Endothelial cell of umbilical vein (primary cell): ENCODE data around the gene LANCL3. TPM values are rescaled to one million over a fixed set of nuclear protein-coding genes. Genes with fewer than 3 reads are reported as not detected.

ENCODE experiments used
- BruUV-seq: library from RNA; stranded (reverse); fragments of 400-500 nt; replicated peaks from 2 replicates; lab custom pipeline; 2021; lab: Mats Ljungman, UMichigan
- CTCF ChIA-PET: fragments of 300-600, 350-600 bp; sonication (Branson Sonifier 250); formaldehyde crosslinking; loops from one replicate; lab custom pipeline; 2021; ENCODE audit warnings: antibody characterized with exemption, inconsistent platforms; lab: Charles Lee
- POLR2A ChIA-PET: fragments of 300-600, 350-600 bp; sonication (Branson Sonifier 250); formaldehyde crosslinking; loops from one replicate; lab custom pipeline; 2021; ENCODE audit warnings: antibody characterized with exemption, inconsistent platforms; lab: Charles Lee
- DNase-seq: peaks from one replicate; pipeline ENCODE4 v3.0.0-alpha.2; 2011; ENCODE audit warnings: low read depth, low spot score
- FAIRE-seq: peaks from 2 replicates; lab custom pipeline; 2011; peaks lifted over from hg19 to GRCh38; lab: Jason Lieb, UNC
- H2AFZ ChIP-seq: 2 replicates; pipeline ENCODE4 v1.6.0; 2012; ENCODE audit warnings: low read depth, low read length, control low read depth, inconsistent platforms
- H3K27ac ChIP-seq: 2 replicates; pipeline ENCODE4 v1.5.1; 2011; ENCODE audit warnings: low read depth, mild to moderate bottlenecking, control low read depth, low read length, moderate library complexity; ENCODE audit not compliant: insufficient read depth
- H3K27me3 ChIP-seq, 2 experiments: 2 replicates each; pipeline versions ENCODE4 v1.6.0 to v1.6.1; 2011; ENCODE audit warnings: low read length in 2 of 2, mixed read lengths in 1 of 2; ENCODE audit not compliant: control insufficient read depth in 2 of 2, insufficient read depth in 2 of 2
- H3K36me3 ChIP-seq, 2 experiments: 2 replicates in 1 of 2; 3 replicates in 1 of 2; pipeline ENCODE4 v1.5.1; 2011; ENCODE audit warnings: low read length in 2 of 2, mild to moderate bottlenecking in 1 of 2, moderate library complexity in 1 of 2; ENCODE audit not compliant: control insufficient read depth in 2 of 2, insufficient read depth in 2 of 2; ENCODE audit errors: extremely low read depth in 1 of 2
- H3K4me1 ChIP-seq: 3 replicates; pipeline ENCODE4 v1.5.1; 2011; ENCODE audit warnings: mild to moderate bottlenecking, low read length; ENCODE audit not compliant: control insufficient read depth, insufficient read depth; ENCODE audit errors: extremely low read depth
- H3K4me2 ChIP-seq: 2 replicates; pipeline ENCODE4 v1.6.1; 2011; ENCODE audit warnings: low read length, control low read depth, mixed read lengths; ENCODE audit not compliant: insufficient read depth
- H3K4me3 ChIP-seq, 3 experiments: fragments of 200-600 bp in 1 of 3; sonication (generic), shearing (Covaris generic) in 1 of 3; replicated peaks in 1 of 3; 2 replicates each; pipeline ENCODE4 v1.5.1; 2011 to 2016; ENCODE audit warnings: control low read depth in 3 of 3, low read length in 3 of 3, mild to moderate bottlenecking in 2 of 3, inconsistent platforms in 1 of 3, low read depth in 1 of 3, moderate library complexity in 1 of 3; ENCODE audit not compliant: insufficient read depth in 1 of 3
- H3K79me2 ChIP-seq: 2 replicates; pipeline ENCODE4 v1.6.0; 2012; ENCODE audit warnings: low read length, inconsistent platforms; ENCODE audit not compliant: control insufficient read depth, insufficient read depth
- H3K9ac ChIP-seq: replicated peaks from 2 replicates; pipeline ENCODE3; 2011; ENCODE audit warnings: low read length, control low read depth; ENCODE audit not compliant: insufficient read depth; ENCODE audit errors: extremely low read depth
- H3K9me1 ChIP-seq: replicated peaks from 3 replicates; pipeline ENCODE4 v1.6.0; 2011; ENCODE audit warnings: mild to moderate bottlenecking, low read length; ENCODE audit not compliant: control insufficient read depth, insufficient read depth; ENCODE audit errors: extremely low read depth
- H3K9me3 ChIP-seq: replicated peaks from 2 replicates; pipeline ENCODE4 v1.5.1; 2012; ENCODE audit warnings: low read length, inconsistent platforms; ENCODE audit not compliant: control insufficient read depth, insufficient read depth
- H4K20me1 ChIP-seq: replicated peaks from 2 replicates; pipeline ENCODE3; 2011; ENCODE audit warnings: mild to moderate bottlenecking, low read length; ENCODE audit not compliant: control insufficient read depth, insufficient read depth; ENCODE audit errors: extremely low read depth
- CTCF ChIP-seq, 2 donors: IDR thresholded peaks; 1 replicate in 1 of 2; 2 replicates in 1 of 2; pipeline ENCODE4 v1.5.1; 2011; ENCODE audit warnings: low read length in 2 of 2, mild to moderate bottlenecking in 2 of 2, moderate library complexity in 2 of 2, control low read depth in 1 of 2, inconsistent platforms in 1 of 2, low read depth in 1 of 2; ENCODE audit not compliant: insufficient read depth in 1 of 2; ENCODE audit errors: extremely low read depth in 1 of 2
- EZH2 ChIP-seq: IDR thresholded peaks from 2 replicates; pipeline ENCODE4 v1.6.1; 2012; ENCODE audit warnings: borderline replicate concordance, low read depth, mild to moderate bottlenecking, moderate library complexity, low read length, inconsistent platforms; ENCODE audit not compliant: severe bottlenecking
- FOS ChIP-seq: IDR thresholded peaks from 2 replicates; pipeline ENCODE4 v1.6.1; 2011; ENCODE audit warnings: mild to moderate bottlenecking, low read length, moderate library complexity, borderline replicate concordance; ENCODE audit not compliant: insufficient read depth
- GATA2 ChIP-seq: IDR thresholded peaks from 2 replicates; pipeline ENCODE4 v1.7.0; 2011; ENCODE audit warnings: low read depth, mild to moderate bottlenecking, moderate library complexity, mixed read lengths, low read length; ENCODE audit not compliant: insufficient read length, insufficient read depth
- JUN ChIP-seq: IDR thresholded peaks from 2 replicates; pipeline ENCODE4 v1.6.1; 2011; ENCODE audit warnings: borderline replicate concordance, low read depth; ENCODE audit not compliant: insufficient read length, insufficient read depth
- MAX ChIP-seq: IDR thresholded peaks from 2 replicates; pipeline ENCODE4 v1.6.1; 2011; ENCODE audit not compliant: insufficient read depth, insufficient read length
- MYC ChIP-seq: IDR thresholded peaks from one replicate; pipeline ENCODE4 v1.6.1; 2011; ENCODE audit warnings: mild to moderate bottlenecking, low read depth, low read length
- POLR2A ChIP-seq: IDR thresholded peaks from 2 replicates; pipeline ENCODE4 v1.6.1; 2012; ENCODE audit warnings: low read depth, mild to moderate bottlenecking, control low read depth, low read length
- POLR2AphosphoS5 ChIP-seq: IDR thresholded peaks from 2 replicates; pipeline ENCODE4 v1.6.1; 2012; ENCODE audit warnings: low read depth, mild to moderate bottlenecking, control low read depth, low read length, moderate library complexity; ENCODE audit not compliant: insufficient read depth
- dilution Hi-C: fragments of 300-500 bp; cut with MboI; formaldehyde crosslinking; loops from one replicate; pipeline ENCODE4 v1.15.0; 2019; ENCODE audit warnings: low sequenced_read_pairs; ENCODE audit not compliant: extremely low pct_ligation_motif_present
- intact Hi-C: fragments of 100-400 bp; cut with micrococcal nuclease; formaldehyde crosslinking; loops from one replicate; pipeline ENCODE4 v1.10.0; 2022
- polyA plus RNA-seq, 4 experiments: library from polyadenylated mRNA; depleted of rRNA in 3 of 4; stranded (reverse) in 3 of 4; unstranded in 1 of 4; fragments of >200 nt; gene quantifications; 2 replicates each; pipeline versions ENCODE4 v1.2.1 to v1.2.3, GENCODE V29; 2011 to 2012; ENCODE audit warnings: missing spikeins in 1 of 4
- total RNA-seq: library from RNA; stranded (reverse); gene quantifications from 2 replicates; pipeline ENCODE4 v1.2.3, GENCODE V29; 2021

Gene LANCL3
- total and polyA plus RNA-seq, 2 donors (not counting 3 experiments of a cell fraction or from before 2014, with no cell fraction given), result 0.12 to 1.5 TPM

- DNase-seq, result no peak
- H3K27ac ChIP-seq, result no peak overlapping the region
- ChIA-PET CTCF (no interaction called here), POLR2A (no interaction called here)
- H2AFZ ChIP-seq, result no peak overlapping the region
- H3K9ac ChIP-seq, result no peak overlapping the region
- H3K79me2 ChIP-seq, result no peaks in the 10 kb centered on the region
- H3K36me3 ChIP-seq, result no peaks in the 10 kb centered on the region
- H4K20me1 ChIP-seq, result no peaks in the 10 kb centered on the region
- no peak for TF ChIP-seq CTCF (IDR thresholded peaks at IDR 0.05; ENCODE audit: extremely low read depth in 1 of 2, insufficient read depth in 1 of 2, low read depth in 1 of 2, low read length in 2 of 2)
- TF ChIP-seq GATA2, result no peak
- TF ChIP-seq MAX, result no peak
- TF ChIP-seq JUN, result no peak
- no peak for TF ChIP-seq FOS
- no peak for TF ChIP-seq POLR2AphosphoS5
- no peak for TF ChIP-seq EZH2
- TF ChIP-seq MYC, result no peak
- no peak for TF ChIP-seq POLR2A
- no TSS peak for BruUV-seq
- intact Hi-C loops, result no loop called here
- H3K9me1 ChIP-seq, result no peaks in the 10 kb centered on the region
- no peak for FAIRE-seq
- no peak overlapping the region for H3K4me2 ChIP-seq
- dilution Hi-C loops, result no loop called here
- H3K4me1 ChIP-seq, result no peaks in the 10 kb centered on the region
- no peaks in the 10 kb centered on the region for H3K27me3 ChIP-seq
- no peak overlapping the region for H3K4me3 ChIP-seq
- no peaks in the 10 kb centered on the region for H3K9me3 ChIP-seq
These were observed 113.0 kb downstream of the LANCL3 start for GRCh38 chrX:37684426-37684825.
